Endothelial cell of umbilical vein (primary cell): Measurements from ENCODE around the gene OR52M1. TPM values are rescaled to one million over a fixed set of nuclear protein-coding genes. Genes with fewer than 3 reads are reported as not detected.
"Not testable (repeated sequence)": the region's sequence is repeated elsewhere in the genome, so short reads cannot be mapped to it uniquely, and the experiment has no call there.

ENCODE experiments used
- BruUV-seq: library from RNA; stranded (reverse); fragments of 400-500 nt; replicated peaks from 2 replicates; lab custom pipeline; 2021; lab: Mats Ljungman, UMichigan
- CTCF ChIA-PET: fragments of 300-600, 350-600 bp; sonication (Branson Sonifier 250); formaldehyde crosslinking; loops from one replicate; lab custom pipeline; 2021; ENCODE audit warnings: antibody characterized with exemption, inconsistent platforms; lab: Charles Lee
- POLR2A ChIA-PET: fragments of 300-600, 350-600 bp; sonication (Branson Sonifier 250); formaldehyde crosslinking; loops from one replicate; lab custom pipeline; 2021; ENCODE audit warnings: antibody characterized with exemption, inconsistent platforms; lab: Charles Lee
- DNase-seq: peaks from one replicate; pipeline ENCODE4 v3.0.0-alpha.2; 2011; ENCODE audit warnings: low read depth, low spot score
- FAIRE-seq: peaks from 2 replicates; lab custom pipeline; 2011; peaks lifted over from hg19 to GRCh38; lab: Jason Lieb, UNC
- H2AFZ ChIP-seq: 2 replicates; pipeline ENCODE4 v1.6.0; 2012; ENCODE audit warnings: low read depth, low read length, control low read depth, inconsistent platforms
- H3K27ac ChIP-seq: 2 replicates; pipeline ENCODE4 v1.5.1; 2011; ENCODE audit warnings: low read depth, mild to moderate bottlenecking, control low read depth, low read length, moderate library complexity; ENCODE audit not compliant: insufficient read depth
- H3K27me3 ChIP-seq, 2 experiments: 2 replicates each; pipeline versions ENCODE4 v1.6.0 to v1.6.1; 2011; ENCODE audit warnings: low read length in 2 of 2, mixed read lengths in 1 of 2; ENCODE audit not compliant: control insufficient read depth in 2 of 2, insufficient read depth in 2 of 2
- H3K36me3 ChIP-seq, 2 experiments: 2 replicates in 1 of 2; 3 replicates in 1 of 2; pipeline ENCODE4 v1.5.1; 2011; ENCODE audit warnings: low read length in 2 of 2, mild to moderate bottlenecking in 1 of 2, moderate library complexity in 1 of 2; ENCODE audit not compliant: control insufficient read depth in 2 of 2, insufficient read depth in 2 of 2; ENCODE audit errors: extremely low read depth in 1 of 2
- H3K4me1 ChIP-seq: 3 replicates; pipeline ENCODE4 v1.5.1; 2011; ENCODE audit warnings: mild to moderate bottlenecking, low read length; ENCODE audit not compliant: control insufficient read depth, insufficient read depth; ENCODE audit errors: extremely low read depth
- H3K4me2 ChIP-seq: 2 replicates; pipeline ENCODE4 v1.6.1; 2011; ENCODE audit warnings: low read length, control low read depth, mixed read lengths; ENCODE audit not compliant: insufficient read depth
- H3K4me3 ChIP-seq, 3 experiments: fragments of 200-600 bp in 1 of 3; sonication (generic), shearing (Covaris generic) in 1 of 3; replicated peaks in 1 of 3; 2 replicates each; pipeline ENCODE4 v1.5.1; 2011 to 2016; ENCODE audit warnings: control low read depth in 3 of 3, low read length in 3 of 3, mild to moderate bottlenecking in 2 of 3, inconsistent platforms in 1 of 3, low read depth in 1 of 3, moderate library complexity in 1 of 3; ENCODE audit not compliant: insufficient read depth in 1 of 3
- H3K79me2 ChIP-seq: 2 replicates; pipeline ENCODE4 v1.6.0; 2012; ENCODE audit warnings: low read length, inconsistent platforms; ENCODE audit not compliant: control insufficient read depth, insufficient read depth
- H3K9ac ChIP-seq: replicated peaks from 2 replicates; pipeline ENCODE3; 2011; ENCODE audit warnings: low read length, control low read depth; ENCODE audit not compliant: insufficient read depth; ENCODE audit errors: extremely low read depth
- H3K9me1 ChIP-seq: replicated peaks from 3 replicates; pipeline ENCODE4 v1.6.0; 2011; ENCODE audit warnings: mild to moderate bottlenecking, low read length; ENCODE audit not compliant: control insufficient read depth, insufficient read depth; ENCODE audit errors: extremely low read depth
- H3K9me3 ChIP-seq: replicated peaks from 2 replicates; pipeline ENCODE4 v1.5.1; 2012; ENCODE audit warnings: low read length, inconsistent platforms; ENCODE audit not compliant: control insufficient read depth, insufficient read depth
- H4K20me1 ChIP-seq: replicated peaks from 2 replicates; pipeline ENCODE3; 2011; ENCODE audit warnings: mild to moderate bottlenecking, low read length; ENCODE audit not compliant: control insufficient read depth, insufficient read depth; ENCODE audit errors: extremely low read depth
- CTCF ChIP-seq, 2 donors: IDR thresholded peaks; 1 replicate in 1 of 2; 2 replicates in 1 of 2; pipeline ENCODE4 v1.5.1; 2011; ENCODE audit warnings: low read length in 2 of 2, mild to moderate bottlenecking in 2 of 2, moderate library complexity in 2 of 2, control low read depth in 1 of 2, inconsistent platforms in 1 of 2, low read depth in 1 of 2; ENCODE audit not compliant: insufficient read depth in 1 of 2; ENCODE audit errors: extremely low read depth in 1 of 2
- EZH2 ChIP-seq: IDR thresholded peaks from 2 replicates; pipeline ENCODE4 v1.6.1; 2012; ENCODE audit warnings: borderline replicate concordance, low read depth, mild to moderate bottlenecking, moderate library complexity, low read length, inconsistent platforms; ENCODE audit not compliant: severe bottlenecking
- FOS ChIP-seq: IDR thresholded peaks from 2 replicates; pipeline ENCODE4 v1.6.1; 2011; ENCODE audit warnings: mild to moderate bottlenecking, low read length, moderate library complexity, borderline replicate concordance; ENCODE audit not compliant: insufficient read depth
- GATA2 ChIP-seq: IDR thresholded peaks from 2 replicates; pipeline ENCODE4 v1.7.0; 2011; ENCODE audit warnings: low read depth, mild to moderate bottlenecking, moderate library complexity, mixed read lengths, low read length; ENCODE audit not compliant: insufficient read length, insufficient read depth
- JUN ChIP-seq: IDR thresholded peaks from 2 replicates; pipeline ENCODE4 v1.6.1; 2011; ENCODE audit warnings: borderline replicate concordance, low read depth; ENCODE audit not compliant: insufficient read length, insufficient read depth
- MAX ChIP-seq: IDR thresholded peaks from 2 replicates; pipeline ENCODE4 v1.6.1; 2011; ENCODE audit not compliant: insufficient read depth, insufficient read length
- MYC ChIP-seq: IDR thresholded peaks from one replicate; pipeline ENCODE4 v1.6.1; 2011; ENCODE audit warnings: mild to moderate bottlenecking, low read depth, low read length
- POLR2A ChIP-seq: IDR thresholded peaks from 2 replicates; pipeline ENCODE4 v1.6.1; 2012; ENCODE audit warnings: low read depth, mild to moderate bottlenecking, control low read depth, low read length
- POLR2AphosphoS5 ChIP-seq: IDR thresholded peaks from 2 replicates; pipeline ENCODE4 v1.6.1; 2012; ENCODE audit warnings: low read depth, mild to moderate bottlenecking, control low read depth, low read length, moderate library complexity; ENCODE audit not compliant: insufficient read depth
- dilution Hi-C: fragments of 300-500 bp; cut with MboI; formaldehyde crosslinking; loops from one replicate; pipeline ENCODE4 v1.15.0; 2019; ENCODE audit warnings: low sequenced_read_pairs; ENCODE audit not compliant: extremely low pct_ligation_motif_present
- intact Hi-C: fragments of 100-400 bp; cut with micrococcal nuclease; formaldehyde crosslinking; loops from one replicate; pipeline ENCODE4 v1.10.0; 2022
- polyA plus RNA-seq, 4 experiments: library from polyadenylated mRNA; depleted of rRNA in 3 of 4; stranded (reverse) in 3 of 4; unstranded in 1 of 4; fragments of >200 nt; gene quantifications; 2 replicates each; pipeline versions ENCODE4 v1.2.1 to v1.2.3, GENCODE V29; 2011 to 2012; ENCODE audit warnings: missing spikeins in 1 of 4
- total RNA-seq: library from RNA; stranded (reverse); gene quantifications from 2 replicates; pipeline ENCODE4 v1.2.3, GENCODE V29; 2021

The OR52M1 gene
- total and polyA plus RNA-seq, 2 donors (not counting 3 experiments of a cell fraction or from before 2014, with no cell fraction given) = not detected

GRCh38 chr11:4523666-4524065, 21.3 kb upstream of the OR52M1 start:
- BruUV-seq = no TSS peak
- dilution Hi-C loops = no loop called here

GRCh38 chr11:4527926-4528325, 17.1 kb upstream of the OR52M1 start:
- H3K9me3 ChIP-seq = no peaks in the 10 kb centered on the region
- H3K4me3 ChIP-seq = no peak overlapping the region
- H3K9me1 ChIP-seq = no peaks in the 10 kb centered on the region
- no peaks in the 10 kb centered on the region for H3K27me3 ChIP-seq
- intact Hi-C loops (no loop called here), dilution Hi-C loops (no loop called here)
- no peak overlapping the region for H2AFZ ChIP-seq
- ChIA-PET POLR2A (no interaction called here), CTCF (no interaction called here)
- H3K4me1 ChIP-seq = no peaks in the 10 kb centered on the region
- FAIRE-seq (no peak), DNase-seq (no peak)
- H4K20me1 ChIP-seq = no peaks in the 10 kb centered on the region
- H3K27ac ChIP-seq = no peak overlapping the region
- BruUV-seq = no TSS peak
- no peak overlapping the region for H3K4me2 ChIP-seq
- TF ChIP-seq MYC = no peak
- no peak for TF ChIP-seq FOS
- no peak for TF ChIP-seq MAX
- no peak for TF ChIP-seq GATA2
- TF ChIP-seq POLR2AphosphoS5 = no peak
- TF ChIP-seq EZH2 = no peak
- TF ChIP-seq POLR2A = no peak
- TF ChIP-seq CTCF (IDR thresholded peaks at IDR 0.05; ENCODE audit: extremely low read depth in 1 of 2, insufficient read depth in 1 of 2, low read depth in 1 of 2, low read length in 2 of 2) = no peak
- no peak for TF ChIP-seq JUN
- H3K79me2 ChIP-seq = no peaks in the 10 kb centered on the region
- H3K36me3 ChIP-seq = no peaks in the 10 kb centered on the region
- H3K9ac ChIP-seq = no peak overlapping the region

More at GRCh38 chr11:4523666-4524065, 21.3 kb upstream of the OR52M1 start:
- ChIA-PET CTCF (interaction anchor here (1.0 kb wide), 1 partner anchor 336 kb away, joined by 3 read pairs; no protein-coding TSS in a partner anchor), POLR2A (no interaction called here)
- Histone ChIP-seq H3K4me1 (no peaks in the 10 kb centered on the region), H3K4me3 (no peak overlapping the region), H3K79me2 (no peaks in the 10 kb centered on the region), H3K27ac (no peak overlapping the region), H3K9me3 (no peaks in the 10 kb centered on the region), H2AFZ (no peak overlapping the region), H3K9me1 (no peaks in the 10 kb centered on the region), H3K9ac (no peak overlapping the region), H3K36me3 (no peaks in the 10 kb centered on the region), H3K4me2 (no peak overlapping the region), H3K27me3 (no peaks in the 10 kb centered on the region), H4K20me1 (no peaks in the 10 kb centered on the region)
- no peak for DNase-seq
- no peak for TF ChIP-seq FOS
- intact Hi-C loops = no loop called here
- FAIRE-seq = no peak

- H4K20me1 ChIP-seq, H2AFZ ChIP-seq, H3K9me3 ChIP-seq, H3K36me3 ChIP-seq, H3K9me1 ChIP-seq, POLR2A ChIA-PET, DNase-seq, FAIRE-seq, H3K4me3 ChIP-seq, intact Hi-C loops, CTCF ChIA-PET, dilution Hi-C loops, H3K27me3 ChIP-seq, H3K4me2 ChIP-seq, H3K27ac ChIP-seq, BruUV-seq, H3K79me2 ChIP-seq, H3K4me1 ChIP-seq, H3K9ac ChIP-seq: not testable (repeated sequence)
Measured at GRCh38 chr11:4531686-4532085, 13.3 kb upstream of the OR52M1 start.
